GM21423 (cell line): ENCODE data around the gene YBEY.
A peak's percentile ranks its signal among the peaks of the same experiment; 100 is the strongest.
"Not testable (repeated sequence)": the region's sequence is repeated elsewhere in the genome, so short reads cannot be mapped to it uniquely, and the experiment has no call there.

Source experiments
- ATAC-seq: cut with Tn5 transposase; IDR thresholded peaks from one replicate; pipeline ENCODE4 v1.9.1; 2021; ENCODE audit warnings: mild to moderate bottlenecking, moderate library complexity; ENCODE audit not compliant: unreplicated experiment

YBEY gene, protein sequence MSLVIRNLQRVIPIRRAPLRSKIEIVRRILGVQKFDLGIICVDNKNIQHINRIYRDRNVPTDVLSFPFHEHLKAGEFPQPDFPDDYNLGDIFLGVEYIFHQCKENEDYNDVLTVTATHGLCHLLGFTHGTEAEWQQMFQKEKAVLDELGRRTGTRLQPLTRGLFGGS

DNA sequence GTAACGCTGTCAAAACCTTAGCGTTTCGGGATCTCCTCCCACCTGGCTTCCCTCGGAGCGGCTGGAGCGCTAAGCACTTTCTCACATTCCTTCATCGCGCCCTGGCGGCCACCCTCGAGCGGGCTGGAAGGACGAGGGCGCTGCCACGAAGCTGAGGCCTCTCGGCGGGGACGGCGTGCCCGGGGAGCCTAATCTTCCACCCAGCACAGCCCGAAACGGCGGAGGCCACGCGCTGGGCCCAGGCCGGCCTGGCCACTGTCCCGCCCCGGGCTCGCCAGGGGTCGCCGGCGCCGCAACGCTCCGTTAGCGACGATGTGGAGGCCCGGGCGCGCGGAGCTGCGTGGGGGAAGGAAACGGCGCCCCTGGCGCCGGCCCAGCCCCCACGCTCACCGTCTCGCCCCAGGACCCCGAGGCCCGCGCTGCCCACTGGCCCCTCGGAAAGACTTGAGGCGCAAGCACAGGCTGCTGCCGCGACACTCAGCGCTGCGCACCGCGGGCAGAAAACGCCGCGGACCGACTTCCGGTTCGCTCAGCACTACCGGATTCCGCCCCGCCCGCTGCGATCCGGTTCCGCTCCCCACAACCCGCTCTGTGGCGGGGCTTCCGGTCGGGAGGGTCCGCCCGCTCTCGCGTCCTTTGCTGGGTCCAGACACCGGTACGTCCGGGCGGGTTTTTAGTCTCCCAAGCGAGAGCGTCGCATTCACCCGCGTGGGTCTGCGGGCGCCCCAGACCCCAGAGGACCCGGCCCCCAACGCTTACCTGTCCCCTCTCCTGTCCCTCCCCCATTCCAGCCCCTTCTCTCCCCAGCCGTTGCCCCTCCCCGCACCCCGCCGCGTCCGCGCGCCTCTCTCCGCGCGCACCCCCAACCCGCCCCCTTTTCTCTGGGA is at the start of gene YBEY:
Gene YBEY (plus strand): TSS at position 582 of the 887 bp plus-strand sequence. CDS start 572 bp downstream, outside the sequence.
- ATAC-seq: peak; percentile 86

- ATAC-seq: no peak
Observed at GRCh38 chr21:46237474-46237873, 48.7 kb upstream of the YBEY start.

DNA sequence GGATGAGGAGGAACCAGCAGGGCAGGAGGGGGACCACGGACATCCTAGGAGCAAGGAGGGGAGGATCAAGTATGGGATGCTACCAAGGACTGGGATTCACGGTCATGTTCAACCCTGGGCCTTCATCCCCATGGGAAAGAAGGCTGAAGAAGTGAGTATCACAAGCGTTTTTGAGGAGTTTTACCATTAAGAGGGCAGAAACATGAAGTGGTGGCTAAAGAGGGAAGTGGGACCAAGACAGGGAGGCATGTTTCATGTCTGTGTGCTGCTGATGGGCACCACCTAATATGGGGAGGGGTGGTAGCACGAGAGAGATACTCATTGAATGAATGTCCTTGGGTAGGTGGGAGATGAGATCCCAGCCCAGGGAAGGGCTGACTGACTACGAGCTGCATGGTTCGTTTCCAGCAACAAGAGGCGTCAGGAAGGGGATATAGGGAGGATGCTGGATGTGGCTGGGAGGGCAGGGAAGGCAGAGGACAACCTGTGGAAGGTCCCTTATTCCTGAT is 46.3 kb upstream of the YBEY start:
- ATAC-seq: no peak

- ATAC-seq: not testable (repeated sequence)
Observed at GRCh38 chr21:46241577-46241976, 44.6 kb upstream of the YBEY start.

- no peak for ATAC-seq
Observed at GRCh38 chr21:46243325-46243724, 42.8 kb upstream of the YBEY start.

- no peak for ATAC-seq
Observed at GRCh38 chr21:46243960-46244361, 42.2 kb upstream of the YBEY start.

DNA sequence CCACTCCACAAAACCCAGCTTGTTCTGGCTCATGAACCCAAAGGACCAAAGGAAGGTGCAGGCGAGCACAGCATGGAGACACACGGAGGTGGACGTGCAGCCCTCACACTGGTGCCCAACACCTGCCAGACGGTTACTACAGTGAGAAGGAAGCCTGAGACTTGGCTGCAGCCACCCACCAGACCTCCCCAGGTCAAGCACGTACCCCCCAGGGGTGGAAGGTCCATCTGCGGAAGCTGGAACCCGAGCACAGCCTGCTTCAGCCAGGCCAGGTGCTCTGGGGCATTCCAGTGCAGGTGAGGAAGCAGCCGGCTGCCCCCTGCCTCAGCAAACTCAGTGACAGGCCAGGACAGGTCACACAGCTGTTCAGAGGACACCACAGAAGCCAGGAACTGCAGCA is 41.5 kb upstream of the YBEY start:
- no peak for ATAC-seq

DNA sequence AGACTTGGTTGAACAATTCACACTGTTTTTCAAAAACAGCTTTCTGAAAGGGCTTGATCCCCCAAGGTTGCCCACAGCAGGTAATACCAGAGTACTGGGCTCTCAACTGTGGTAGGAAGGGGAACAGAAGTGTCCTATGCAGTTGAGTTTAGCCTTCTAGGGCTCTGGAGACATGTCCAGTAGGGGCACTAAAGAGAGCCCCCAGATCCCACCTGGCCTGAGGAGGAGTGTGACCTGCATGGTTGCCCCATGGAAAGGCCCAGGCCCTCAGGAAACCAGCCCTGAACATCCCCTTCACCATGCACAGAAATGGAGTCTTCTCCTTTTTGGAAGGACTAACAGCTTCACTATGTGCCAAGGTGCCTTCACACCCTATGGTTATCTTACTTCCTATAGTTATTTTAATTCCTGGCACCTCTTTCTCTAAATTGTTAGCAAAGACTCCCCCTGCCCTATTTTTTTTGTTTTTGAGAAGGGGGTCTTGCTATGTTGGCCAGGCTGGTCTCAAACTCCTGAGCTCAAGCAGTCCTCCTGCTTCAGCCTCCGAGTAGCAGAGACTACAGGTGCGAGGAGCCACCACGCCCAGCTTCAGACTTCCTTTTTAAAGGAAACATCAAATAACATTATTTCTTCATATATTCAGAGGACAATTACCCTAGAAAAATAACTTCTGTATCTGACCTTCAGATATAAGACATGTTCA is 40.8 kb upstream of the YBEY start:
- no peak for ATAC-seq

- ATAC-seq: no peak
Observed at GRCh38 chr21:46246345-46246744, 39.8 kb upstream of the YBEY start.

- no peak for ATAC-seq
Observed at GRCh38 chr21:46247699-46248421, 38.3 kb upstream of the YBEY start.

DNA sequence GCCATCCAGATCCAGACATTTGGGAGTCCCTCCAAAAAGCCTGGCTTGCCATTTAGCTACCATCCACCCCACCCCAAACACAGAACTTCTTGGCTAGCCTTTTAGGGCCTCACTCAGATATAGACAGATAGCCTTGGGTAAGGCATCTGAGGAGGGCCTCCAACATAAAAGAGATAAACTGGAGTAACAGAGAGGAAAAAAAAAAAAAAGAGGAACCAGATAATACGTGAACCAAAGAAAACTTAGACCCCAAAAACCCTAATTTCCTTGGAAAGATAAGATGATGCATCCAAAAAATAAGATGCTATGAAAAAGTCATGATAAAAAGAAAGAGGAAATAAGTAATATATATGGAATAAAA is 37.7 kb upstream of the YBEY start:
- no peak for ATAC-seq

DNA sequence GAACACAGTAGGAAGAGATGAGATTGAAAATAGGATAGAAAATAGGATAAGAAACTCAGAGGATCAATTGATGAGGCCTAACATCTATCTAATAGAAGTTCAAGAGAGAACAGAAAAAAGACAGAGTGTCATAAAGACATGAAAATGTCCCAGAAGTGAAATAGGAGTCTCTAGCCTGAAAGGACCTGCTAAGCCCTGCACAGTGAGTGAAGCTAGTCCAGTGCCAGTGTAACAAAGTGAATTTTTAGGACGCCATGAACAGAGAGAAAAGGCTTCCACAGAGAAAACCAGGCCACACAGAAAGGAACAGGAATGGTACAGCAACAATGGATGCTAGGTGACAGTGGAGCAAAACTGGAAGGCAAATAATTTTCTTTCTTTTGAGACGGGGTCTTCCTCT is 37.3 kb upstream of the YBEY start:
- ATAC-seq: no peak

DNA sequence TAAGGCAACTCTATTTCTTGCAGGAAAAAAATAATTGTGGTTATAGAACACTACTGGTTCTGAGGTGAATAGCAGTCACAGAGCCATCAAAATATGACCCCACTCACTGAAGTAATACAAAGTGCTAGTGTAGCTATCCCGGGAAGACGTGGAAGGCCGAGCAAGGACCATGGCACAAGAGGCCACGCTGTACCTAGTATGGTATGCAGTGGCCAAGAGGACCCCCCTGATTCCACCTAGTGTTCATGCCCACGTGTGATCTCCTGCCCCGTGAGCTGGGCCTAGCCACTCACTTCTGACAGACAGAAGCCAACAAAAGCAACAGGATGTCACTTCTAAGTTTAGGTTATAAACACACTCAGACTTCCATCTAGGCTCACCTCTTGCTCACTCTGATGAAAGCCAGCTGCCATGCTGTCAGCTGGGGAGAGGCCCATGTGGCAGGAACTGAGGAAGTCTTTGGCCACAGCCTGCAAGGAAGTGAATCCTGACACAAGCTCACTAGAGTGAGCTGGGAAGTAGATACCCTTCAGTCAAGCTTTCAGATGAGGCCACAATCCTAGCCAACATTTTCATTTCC is 35.9 kb upstream of the YBEY start:
- ATAC-seq: no peak

- ATAC-seq: no peak
Observed at GRCh38 chr21:46252840-46253239, 33.3 kb upstream of the YBEY start.

- ATAC-seq: peak; percentile 72
Observed at GRCh38 chr21:46253610-46254124, 32.5 kb upstream of the YBEY start.

DNA sequence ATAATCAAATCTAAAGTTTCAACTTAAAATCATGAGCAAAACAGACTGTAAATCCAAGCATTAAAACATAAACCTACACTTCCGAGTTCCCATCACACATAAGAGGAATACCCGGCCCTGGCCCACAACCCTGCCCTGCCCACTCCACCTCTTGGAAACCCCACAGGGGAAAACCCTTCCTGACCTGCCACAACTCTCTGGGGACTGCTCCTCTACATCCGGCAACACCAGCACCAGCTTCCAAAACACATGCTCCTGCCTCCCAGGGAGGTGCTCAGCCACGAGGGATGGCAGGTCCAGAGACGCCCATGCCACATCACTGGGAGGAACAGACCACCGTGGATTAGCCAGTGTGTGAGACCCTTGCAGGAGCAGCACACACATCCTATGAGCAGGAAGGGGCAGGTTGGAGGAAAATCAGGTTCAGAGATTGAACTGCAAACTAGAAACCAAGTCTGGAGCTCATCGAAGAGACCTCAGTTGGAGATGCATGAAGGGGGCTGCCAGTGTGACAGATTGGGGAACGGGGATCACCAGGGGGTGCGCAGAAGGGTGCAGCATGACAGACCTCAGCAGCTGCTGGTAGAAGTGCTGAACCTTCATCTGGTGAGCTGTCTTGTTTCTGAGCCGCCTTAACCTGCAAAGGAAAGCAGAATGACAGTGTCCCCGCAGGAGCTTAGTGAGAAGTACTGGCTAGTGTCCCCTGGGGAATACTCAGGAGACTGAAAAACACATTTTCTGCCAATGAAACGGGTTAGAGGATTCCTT is 31.8 kb upstream of the YBEY start:
- peak; percentile 57 for ATAC-seq

GRCh38 chr21:46255166-46255565 is 31.0 kb upstream of the YBEY start:
- no peak for ATAC-seq

DNA sequence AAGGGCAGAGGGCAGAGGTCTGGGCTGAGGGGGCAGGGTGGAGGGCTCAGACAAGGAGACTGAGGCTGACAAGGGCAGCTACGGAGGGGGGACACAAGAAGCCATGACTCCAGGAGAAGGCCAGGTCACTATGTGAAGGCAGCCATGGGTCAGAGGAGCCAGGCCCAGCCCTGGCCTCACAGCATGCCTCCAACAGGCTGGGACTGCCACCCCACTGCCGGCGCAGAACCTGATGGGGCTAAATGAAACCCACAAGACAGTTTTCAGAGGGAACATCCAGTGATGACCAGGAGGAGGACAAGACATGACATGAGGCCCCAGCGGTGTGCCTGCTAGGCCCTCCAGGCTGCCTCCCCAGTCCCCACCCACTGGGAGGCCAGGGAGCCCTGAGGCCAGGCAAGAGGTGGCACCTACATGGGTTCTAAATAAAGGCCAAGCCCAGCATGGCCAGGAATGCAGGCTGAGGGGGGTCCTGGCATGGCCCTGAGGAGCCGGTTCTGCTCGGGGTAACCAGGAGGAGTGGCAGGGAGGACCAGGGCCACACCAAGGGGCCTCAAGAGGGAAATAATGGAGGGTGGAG is 30.3 kb upstream of the YBEY start:
- no peak for ATAC-seq

DNA sequence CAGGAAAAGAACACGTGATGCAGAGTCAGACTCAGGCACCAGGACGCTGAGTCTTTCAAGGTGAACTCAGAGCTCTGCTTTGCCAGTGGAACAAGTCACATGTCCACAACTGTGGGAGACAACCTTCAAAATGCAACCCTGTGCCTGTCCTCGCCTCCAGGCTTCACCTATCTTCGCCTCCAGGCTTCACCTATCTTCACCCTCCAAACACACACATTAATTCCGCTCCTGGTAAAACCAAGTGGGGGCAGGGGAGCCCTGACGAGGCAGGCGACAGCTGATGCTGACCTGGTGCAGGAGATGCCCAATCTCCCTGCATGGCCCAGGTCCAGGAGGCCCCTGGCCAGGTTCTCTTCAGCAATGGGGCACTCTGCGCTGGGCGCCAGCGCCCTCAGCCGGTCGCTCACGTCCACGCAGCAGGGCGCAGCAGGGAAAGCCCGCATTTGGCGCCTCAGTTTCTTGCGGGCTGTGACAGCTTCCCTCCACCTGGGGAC is 29.6 kb upstream of the YBEY start:
- ATAC-seq: no peak
